Liver (tissue), 9 donors: ENCODE data around the gene TADA2A. TPM values are rescaled to one million over a fixed set of nuclear protein-coding genes. Genes with fewer than 3 reads are reported as not detected.
"Not testable (repeated sequence)": the region's sequence is repeated elsewhere in the genome, so short reads cannot be mapped to it uniquely, and the experiment has no call there.

Experiments used
- DNase-seq: peaks from one replicate; pipeline ENCODE4 v3.0.0-alpha.2; 2017; ENCODE audit warnings: low spot score
- H3K27ac ChIP-seq, 2 donors: one replicate each; pipeline ENCODE4 v1.7.0; 2013; ENCODE audit warnings: inconsistent platforms in 2 of 2, low read length in 2 of 2, control low read depth in 1 of 2, low read depth in 1 of 2, mild to moderate bottlenecking in 1 of 2
- H3K27me3 ChIP-seq, 4 donors: one replicate each; pipeline versions ENCODE4 v1.6.1 to v1.7.0; 2013; ENCODE audit warnings: low read length in 3 of 4, inconsistent platforms in 1 of 4, mild to moderate bottlenecking in 1 of 4, moderate library complexity in 1 of 4; ENCODE audit not compliant: control insufficient read depth in 4 of 4, insufficient read depth in 4 of 4
- H3K36me3 ChIP-seq, 4 donors: one replicate each; pipeline versions ENCODE4 v1.6.1 to v1.7.0; 2013; ENCODE audit warnings: low read length in 3 of 4, mild to moderate bottlenecking in 3 of 4, low read depth in 1 of 4, moderate library complexity in 1 of 4; ENCODE audit not compliant: control insufficient read depth in 4 of 4, insufficient read depth in 3 of 4
- H3K4me1 ChIP-seq, 4 donors: one replicate each; pipeline versions ENCODE4 v1.6.1 to v1.7.0; 2013; ENCODE audit warnings: low read length in 3 of 4, mild to moderate bottlenecking in 3 of 4, moderate library complexity in 1 of 4; ENCODE audit not compliant: control insufficient read depth in 4 of 4, insufficient read depth in 4 of 4
- H3K4me3 ChIP-seq, 3 donors: one replicate each; pipeline versions ENCODE4 v1.6.1 to v1.7.0; 2013; ENCODE audit warnings: low read length in 3 of 3, control low read depth in 1 of 3, low read depth in 1 of 3, mild to moderate bottlenecking in 1 of 3
- H3K9ac ChIP-seq, 2 donors: one replicate each; pipeline ENCODE4 v1.7.0; 2013; ENCODE audit warnings: low read length in 2 of 2, mild to moderate bottlenecking in 2 of 2, moderate library complexity in 2 of 2, control low read depth in 1 of 2, low read depth in 1 of 2
- H3K9me3 ChIP-seq, 4 donors: one replicate each; pipeline versions ENCODE4 v1.6.1 to v1.7.0; 2013; ENCODE audit warnings: low read length in 3 of 4; ENCODE audit not compliant: control insufficient read depth in 4 of 4
- FOXA2 ChIP-seq: IDR thresholded peaks from 2 replicates; pipeline ENCODE4 v1.6.1; 2016; ENCODE audit warnings: antibody characterized with exemption
- GABPA ChIP-seq, 2 donors: IDR thresholded peaks in 1 of 2; conservative IDR thresholded peaks in 1 of 2; 2 replicates each; pipeline ENCODE4 v1.6.1; 2016; ENCODE audit warnings: antibody characterized with exemption in 2 of 2, mild to moderate bottlenecking in 1 of 2, moderate library complexity in 1 of 2
- HNF4A ChIP-seq, 2 donors: conservative IDR thresholded peaks; 2 replicates each; pipeline ENCODE4 v1.6.1; 2016; ENCODE audit warnings: antibody characterized with exemption in 2 of 2, mild to moderate bottlenecking in 2 of 2
- HNF4G ChIP-seq: IDR thresholded peaks from 2 replicates; pipeline ENCODE4 v1.6.1; 2016; ENCODE audit warnings: antibody characterized with exemption
- JUND ChIP-seq, 2 donors: IDR thresholded peaks; 2 replicates each; pipeline ENCODE4 v1.6.1; 2016; ENCODE audit warnings: antibody characterized with exemption in 2 of 2
- NR2F2 ChIP-seq: IDR thresholded peaks from 2 replicates; pipeline ENCODE4 v1.6.1; 2016; ENCODE audit warnings: antibody characterized with exemption
- RAD21 ChIP-seq, 2 donors: IDR thresholded peaks; 2 replicates each; pipeline ENCODE4 v1.6.1; 2016; ENCODE audit warnings: antibody characterized with exemption in 2 of 2, mild to moderate bottlenecking in 2 of 2
- RXRA ChIP-seq, 2 donors: IDR thresholded peaks; 2 replicates each; pipeline ENCODE4 v1.6.1; 2017 to 2018; ENCODE audit warnings: antibody characterized with exemption in 2 of 2, mild to moderate bottlenecking in 1 of 2
- SP1 ChIP-seq: IDR thresholded peaks from 2 replicates; pipeline ENCODE4 v1.6.1; 2018; ENCODE audit warnings: antibody characterized with exemption, mild to moderate bottlenecking
- TAF1 ChIP-seq: conservative IDR thresholded peaks from 2 replicates; pipeline ENCODE4 v1.6.1; 2016; ENCODE audit warnings: antibody characterized with exemption, mild to moderate bottlenecking
- YY1 ChIP-seq: IDR thresholded peaks from 2 replicates; pipeline ENCODE4 v1.6.1; 2016; ENCODE audit warnings: antibody characterized with exemption, mild to moderate bottlenecking
- WGBS: extraction: QIAGEN DNeasy Blood & Tissue Kit; methylation state at CpG from one replicate; pipeline ENCODE4 v1.1.7; 2013; 5-methylcytosine and 5-hydroxymethylcytosine counted together
- polyA plus RNA-seq, 2 donors: library from polyadenylated mRNA; stranded (reverse) in 1 of 2; unstranded in 1 of 2; fragments of 200-250 nt in 1 of 2; fragments of >200 nt in 1 of 2; fragmentation: Nextera tagmentation in 1 of 2; extraction: Ambion mirVana in 1 of 2; gene quantifications; one replicate each; pipeline versions ENCODE4 v1.2.1 to v1.2.3, GENCODE V29; 2013 to 2015
- total RNA-seq, 2 donors: library from RNA; depleted of rRNA; stranded (reverse); fragments of >200 nt; gene quantifications; one replicate each; pipeline ENCODE4 v1.2.3, GENCODE V29; 2014
- TF ChIP-seq, protein P1 (sequence below): IDR thresholded peaks from 2 replicates; pipeline ENCODE4 v1.6.1; 2016; ENCODE audit warnings: antibody characterized with exemption
- TF ChIP-seq, protein P2 (sequence below): fragments of 150-350 bp; IDR thresholded peaks from 2 replicates; pipeline ENCODE4 v1.5.1; 2017; ENCODE audit warnings: improper control_type of control experiment, low read depth, low read length; ENCODE audit not compliant: missing input control
- TF ChIP-seq, protein P3 (sequence below): IDR thresholded peaks from 2 replicates; pipeline ENCODE4 v1.6.1; 2016; ENCODE audit warnings: antibody characterized with exemption
- TF ChIP-seq, protein P4 (sequence below): IDR thresholded peaks from 2 replicates; pipeline ENCODE4 v1.6.1; 2016; ENCODE audit warnings: antibody characterized with exemption, mild to moderate bottlenecking
- TF ChIP-seq, protein P5 (sequence below): IDR thresholded peaks from 2 replicates; pipeline ENCODE4 v1.6.1; 2016; ENCODE audit warnings: antibody characterized with exemption
- donor health status: healthy.
- donor health status: healthy.
- donor health status: healthy.
- donor health status: healthy.
- donor health status: healthy.

Gene TADA2A
- total and polyA plus RNA-seq, 4 donors = 2.8 to 13.4 (median 8.2) TPM

DNA sequence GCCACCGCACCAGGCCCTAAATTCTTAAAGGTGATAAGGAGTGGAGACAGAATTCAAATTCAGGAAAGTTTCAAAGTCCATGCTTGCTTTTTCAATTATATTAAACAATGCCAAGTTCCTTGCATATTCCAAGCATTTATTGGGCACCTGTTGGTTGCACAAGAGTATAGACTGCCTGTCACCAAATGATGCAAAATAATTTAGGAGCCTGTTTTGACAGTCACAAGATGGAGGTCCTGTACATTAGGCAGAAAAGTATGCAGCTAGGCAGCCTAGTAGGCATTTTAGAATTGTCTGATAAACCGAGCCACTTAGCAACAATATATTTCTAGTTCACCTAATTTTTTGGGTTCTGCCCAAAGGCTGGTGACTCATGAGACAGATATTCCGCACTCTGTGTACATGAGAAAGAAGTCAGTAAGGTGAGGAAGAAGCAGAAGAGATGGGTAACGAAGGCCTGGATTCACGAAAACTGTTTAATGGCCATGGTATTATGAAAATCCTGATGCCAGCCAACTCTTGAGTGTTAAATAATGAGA, 7.4 kb upstream of the TADA2A start:
- 94% methylated on average over 5 of the region's 5 CpGs for WGBS
- H3K36me3 ChIP-seq = no peaks in the 10 kb centered on the region
- DNase-seq = no peak
- no peak overlapping the region for H3K9ac ChIP-seq
- no peak overlapping the region for H3K4me3 ChIP-seq
- H3K9me3 ChIP-seq = no peaks in the 10 kb centered on the region
- H3K4me1 ChIP-seq = peaks cover 0 to 3% (median 0%) of the 10 kb centered on the region in 4 donors
- H3K27ac ChIP-seq = no peak overlapping the region
- H3K27me3 ChIP-seq = no peaks in the 10 kb centered on the region
- TF ChIP-seq TAF1 (no peak), HNF4A (conservative IDR thresholded peaks at IDR 0.05) (no peak)
- TF ChIP-seq, protein P1, sequence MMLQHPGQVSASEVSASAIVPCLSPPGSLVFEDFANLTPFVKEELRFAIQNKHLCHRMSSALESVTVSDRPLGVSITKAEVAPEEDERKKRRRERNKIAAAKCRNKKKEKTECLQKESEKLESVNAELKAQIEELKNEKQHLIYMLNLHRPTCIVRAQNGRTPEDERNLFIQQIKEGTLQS = no peak

DNA sequence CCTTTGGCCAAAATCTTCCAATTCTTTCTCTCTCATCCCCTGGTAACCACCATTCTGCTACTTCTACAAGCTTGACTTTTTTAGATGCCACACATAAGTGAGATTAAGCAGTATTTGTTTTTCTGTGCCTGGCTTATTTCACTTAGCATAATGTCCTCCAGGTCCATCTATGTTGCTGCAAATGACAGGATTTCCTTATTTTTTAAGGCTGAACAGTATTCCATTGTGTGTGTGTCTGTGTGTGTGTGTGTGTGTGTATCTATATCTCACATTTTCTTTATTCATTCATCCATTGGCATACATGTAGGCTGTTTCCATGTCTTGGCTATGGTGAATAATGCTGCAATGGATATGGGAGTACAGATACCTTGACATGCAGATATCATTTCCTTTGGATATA, 6.2 kb upstream of the TADA2A start:
- TF ChIP-seq HNF4A (conservative IDR thresholded peaks at IDR 0.05) (no peak), RXRA (IDR thresholded peaks at IDR 0.05) (no peak), SP1 (no peak), JUND (IDR thresholded peaks at IDR 0.05) (no peak), HNF4G (no peak), RAD21 (IDR thresholded peaks at IDR 0.05) (no peak), NR2F2 (no peak), GABPA (IDR thresholded peaks at IDR 0.05 in 1 of 2, conservative IDR thresholded peaks at IDR 0.05 in 1 of 2) (no peak), FOXA2 (no peak), YY1 (no peak)
- TF ChIP-seq, protein P2, sequence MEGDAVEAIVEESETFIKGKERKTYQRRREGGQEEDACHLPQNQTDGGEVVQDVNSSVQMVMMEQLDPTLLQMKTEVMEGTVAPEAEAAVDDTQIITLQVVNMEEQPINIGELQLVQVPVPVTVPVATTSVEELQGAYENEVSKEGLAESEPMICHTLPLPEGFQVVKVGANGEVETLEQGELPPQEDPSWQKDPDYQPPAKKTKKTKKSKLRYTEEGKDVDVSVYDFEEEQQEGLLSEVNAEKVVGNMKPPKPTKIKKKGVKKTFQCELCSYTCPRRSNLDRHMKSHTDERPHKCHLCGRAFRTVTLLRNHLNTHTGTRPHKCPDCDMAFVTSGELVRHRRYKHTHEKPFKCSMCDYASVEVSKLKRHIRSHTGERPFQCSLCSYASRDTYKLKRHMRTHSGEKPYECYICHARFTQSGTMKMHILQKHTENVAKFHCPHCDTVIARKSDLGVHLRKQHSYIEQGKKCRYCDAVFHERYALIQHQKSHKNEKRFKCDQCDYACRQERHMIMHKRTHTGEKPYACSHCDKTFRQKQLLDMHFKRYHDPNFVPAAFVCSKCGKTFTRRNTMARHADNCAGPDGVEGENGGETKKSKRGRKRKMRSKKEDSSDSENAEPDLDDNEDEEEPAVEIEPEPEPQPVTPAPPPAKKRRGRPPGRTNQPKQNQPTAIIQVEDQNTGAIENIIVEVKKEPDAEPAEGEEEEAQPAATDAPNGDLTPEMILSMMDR = no peak
- TF ChIP-seq, protein P3, sequence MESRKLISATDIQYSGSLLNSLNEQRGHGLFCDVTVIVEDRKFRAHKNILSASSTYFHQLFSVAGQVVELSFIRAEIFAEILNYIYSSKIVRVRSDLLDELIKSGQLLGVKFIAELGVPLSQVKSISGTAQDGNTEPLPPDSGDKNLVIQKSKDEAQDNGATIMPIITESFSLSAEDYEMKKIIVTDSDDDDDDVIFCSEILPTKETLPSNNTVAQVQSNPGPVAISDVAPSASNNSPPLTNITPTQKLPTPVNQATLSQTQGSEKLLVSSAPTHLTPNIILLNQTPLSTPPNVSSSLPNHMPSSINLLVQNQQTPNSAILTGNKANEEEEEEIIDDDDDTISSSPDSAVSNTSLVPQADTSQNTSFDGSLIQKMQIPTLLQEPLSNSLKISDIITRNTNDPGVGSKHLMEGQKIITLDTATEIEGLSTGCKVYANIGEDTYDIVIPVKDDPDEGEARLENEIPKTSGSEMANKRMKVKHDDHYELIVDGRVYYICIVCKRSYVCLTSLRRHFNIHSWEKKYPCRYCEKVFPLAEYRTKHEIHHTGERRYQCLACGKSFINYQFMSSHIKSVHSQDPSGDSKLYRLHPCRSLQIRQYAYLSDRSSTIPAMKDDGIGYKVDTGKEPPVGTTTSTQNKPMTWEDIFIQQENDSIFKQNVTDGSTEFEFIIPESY = no peak
- TF ChIP-seq, protein P4, sequence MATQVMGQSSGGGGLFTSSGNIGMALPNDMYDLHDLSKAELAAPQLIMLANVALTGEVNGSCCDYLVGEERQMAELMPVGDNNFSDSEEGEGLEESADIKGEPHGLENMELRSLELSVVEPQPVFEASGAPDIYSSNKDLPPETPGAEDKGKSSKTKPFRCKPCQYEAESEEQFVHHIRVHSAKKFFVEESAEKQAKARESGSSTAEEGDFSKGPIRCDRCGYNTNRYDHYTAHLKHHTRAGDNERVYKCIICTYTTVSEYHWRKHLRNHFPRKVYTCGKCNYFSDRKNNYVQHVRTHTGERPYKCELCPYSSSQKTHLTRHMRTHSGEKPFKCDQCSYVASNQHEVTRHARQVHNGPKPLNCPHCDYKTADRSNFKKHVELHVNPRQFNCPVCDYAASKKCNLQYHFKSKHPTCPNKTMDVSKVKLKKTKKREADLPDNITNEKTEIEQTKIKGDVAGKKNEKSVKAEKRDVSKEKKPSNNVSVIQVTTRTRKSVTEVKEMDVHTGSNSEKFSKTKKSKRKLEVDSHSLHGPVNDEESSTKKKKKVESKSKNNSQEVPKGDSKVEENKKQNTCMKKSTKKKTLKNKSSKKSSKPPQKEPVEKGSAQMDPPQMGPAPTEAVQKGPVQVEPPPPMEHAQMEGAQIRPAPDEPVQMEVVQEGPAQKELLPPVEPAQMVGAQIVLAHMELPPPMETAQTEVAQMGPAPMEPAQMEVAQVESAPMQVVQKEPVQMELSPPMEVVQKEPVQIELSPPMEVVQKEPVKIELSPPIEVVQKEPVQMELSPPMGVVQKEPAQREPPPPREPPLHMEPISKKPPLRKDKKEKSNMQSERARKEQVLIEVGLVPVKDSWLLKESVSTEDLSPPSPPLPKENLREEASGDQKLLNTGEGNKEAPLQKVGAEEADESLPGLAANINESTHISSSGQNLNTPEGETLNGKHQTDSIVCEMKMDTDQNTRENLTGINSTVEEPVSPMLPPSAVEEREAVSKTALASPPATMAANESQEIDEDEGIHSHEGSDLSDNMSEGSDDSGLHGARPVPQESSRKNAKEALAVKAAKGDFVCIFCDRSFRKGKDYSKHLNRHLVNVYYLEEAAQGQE = no peak
- TF ChIP-seq, protein P1 = no peak
- TF ChIP-seq, protein P5, sequence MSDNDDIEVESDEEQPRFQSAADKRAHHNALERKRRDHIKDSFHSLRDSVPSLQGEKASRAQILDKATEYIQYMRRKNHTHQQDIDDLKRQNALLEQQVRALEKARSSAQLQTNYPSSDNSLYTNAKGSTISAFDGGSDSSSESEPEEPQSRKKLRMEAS = no peak
- H3K4me3 ChIP-seq = no peak overlapping the region
- peaks cover 0 to 3% (median 1%) of the 10 kb centered on the region in 4 donors for H3K4me1 ChIP-seq
- no peaks in the 10 kb centered on the region for H3K9me3 ChIP-seq
- no peaks in the 10 kb centered on the region for H3K27me3 ChIP-seq
- H3K36me3 ChIP-seq = no peaks in the 10 kb centered on the region
- H3K27ac ChIP-seq = no peak overlapping the region
- DNase-seq = no peak
- no peak overlapping the region for H3K9ac ChIP-seq

DNA sequence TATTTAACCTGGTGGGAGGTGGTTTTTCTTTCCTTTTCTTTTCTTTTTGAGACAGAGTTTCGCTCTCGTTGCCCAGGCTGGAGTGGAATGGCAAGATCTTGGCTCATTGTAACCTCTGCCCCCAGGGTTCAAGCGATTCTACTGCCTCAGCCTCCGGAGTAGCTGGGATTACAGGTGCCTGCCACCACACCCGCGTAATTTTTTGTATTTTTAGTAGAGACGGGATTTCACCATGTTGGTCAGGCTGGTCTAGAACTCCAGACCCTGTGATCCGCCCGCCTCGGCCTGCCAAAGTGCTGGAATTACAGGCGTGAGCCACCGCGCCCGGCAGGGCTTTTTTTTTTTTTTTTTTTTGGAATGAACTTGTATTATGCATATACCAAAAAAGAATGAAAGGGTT, 1.2 kb upstream of the TADA2A start:
- not testable (repeated sequence) for H3K27me3 ChIP-seq, DNase-seq, H3K36me3 ChIP-seq, H3K4me3 ChIP-seq, H3K9me3 ChIP-seq, H3K4me1 ChIP-seq, H3K9ac ChIP-seq
- WGBS = 74% methylated on average over 14 of the region's 14 CpGs
- H3K27ac ChIP-seq = peak overlapping the region in 1 of 2 donors; percentile 95
